ENCODE data around the gene MCEE.
"Not testable (repeated sequence)": the region's sequence is repeated elsewhere in the genome, so short reads cannot be mapped to it uniquely, and the experiment has no call there.

MCEE gene

GRCh38 chr2:71130152-71130904 is at the start of gene MCEE, which contains the start of gene MPHOSPH10:
TSS of gene MCEE (minus strand) at chr2:71130229. CDS start at chr2:71130219, 10 bp downstream.
TSS of gene MPHOSPH10 (plus strand) at chr2:71130634. CDS start at chr2:71130666, 32 bp downstream.
- peak; percentile 80 for DNase-seq

- not testable (repeated sequence) for DNase-seq
Measured at GRCh38 chr2:71178836-71179235, 48.8 kb upstream of the MCEE start.

- DNase-seq = no peak
Measured at GRCh38 chr2:71174207-71174606, 44.2 kb upstream of the MCEE start.

GRCh38 chr2:71173096-71173495 is 43.1 kb upstream of the MCEE start:
- no peak for DNase-seq

- DNase-seq = no peak
Measured at GRCh38 chr2:71166812-71167211, 36.8 kb upstream of the MCEE start.

GRCh38 chr2:71157124-71157793 is 27.2 kb upstream of the MCEE start:
- peak; percentile 41 for DNase-seq

GRCh38 chr2:71156573-71156972 is 26.5 kb upstream of the MCEE start:
- no peak for DNase-seq

GRCh38 chr2:71155846-71156245 is 25.8 kb upstream of the MCEE start:
- no peak for DNase-seq

GRCh38 chr2:71154798-71155197 is 24.8 kb upstream of the MCEE start:
- DNase-seq = no peak

GRCh38 chr2:71154279-71154678 is 24.2 kb upstream of the MCEE start:
- DNase-seq = no peak

- DNase-seq = no peak
Measured at GRCh38 chr2:71153585-71154224, 23.7 kb upstream of the MCEE start.

GRCh38 chr2:71151620-71152019 is 21.6 kb upstream of the MCEE start:
- no peak for DNase-seq

- no peak for DNase-seq
Measured at GRCh38 chr2:71150082-71150816, 20.2 kb upstream of the MCEE start.

GRCh38 chr2:71148506-71149063 is 18.6 kb upstream of the MCEE start:
- DNase-seq = no peak

GRCh38 chr2:71143782-71144181 is 13.8 kb upstream of the MCEE start:
- DNase-seq = no peak

GRCh38 chr2:71136174-71136573 is 6.1 kb upstream of the MCEE start:
- no peak for DNase-seq

- DNase-seq = no peak
Measured at GRCh38 chr2:71133603-71134002, 3.6 kb upstream of the MCEE start.

GRCh38 chr2:71131387-71132166 is 1.5 kb upstream of the MCEE start:
- DNase-seq = not testable (repeated sequence)

- no peak for DNase-seq
Measured at GRCh38 chr2:71130905-71131244, 846 bp upstream of the MCEE start.

GRCh38 chr2:71129902-71130151 is 202 bp downstream of the MCEE start:
- no peak for DNase-seq

- no peak for DNase-seq
Measured at GRCh38 chr2:71129114-71129901, 721 bp downstream of the MCEE start.

GRCh38 chr2:71126957-71127356 is 3.1 kb downstream of the MCEE start:
- DNase-seq = no peak
